ENCODE data around the gene BCL11A. TPM values are rescaled to one million over a fixed set of nuclear protein-coding genes. Genes with fewer than 3 reads are reported as not detected.

Gene BCL11A
- total RNA-seq, 1 experiment from 2014 or later: 91.4 TPM

- H4K8ac ChIP-seq (replicated peaks; ENCODE audit: insufficient read length, low read depth, low read length): no peak overlapping the region
- Mint-ChIP-seq H3K27ac (peak overlapping the region; percentile 95 to 99 (median 97); a peak in 6 of 7 replicates), H3K9me3 (no peaks in the 10 kb centered on the region), H3K27me3 (ENCODE audit: low read depth) (no peaks in the 10 kb centered on the region), H3K4me1 (peaks cover 35 to 37% of the 10 kb centered on the region in 2 experiments), H3K4me3 (peak overlapping the region; percentile 95), H3K36me3 (ENCODE audit: insufficient read depth in 1 of 3, low read depth in 3 of 3) (peaks cover 12 to 43% (median 20%) of the 10 kb centered on the region in 3 experiments; a peak in 6 of 7 replicates)
- H2BK20ac ChIP-seq (ENCODE audit: low read depth, low read length, poor library complexity, severe bottlenecking): no peak overlapping the region
- H2BK15ac ChIP-seq (ENCODE audit: low read depth, low read length): no peak overlapping the region
- H3K4me1 ChIP-seq (ENCODE audit: insufficient read depth, low read length): no peaks in the 10 kb centered on the region
- H4K20me1 ChIP-seq (ENCODE audit: control insufficient read depth, insufficient read depth, insufficient read length): no peaks in the 10 kb centered on the region
- no peak overlapping the region for H2AK5ac ChIP-seq (ENCODE audit: insufficient read length, low read length)
- H2BK120ac ChIP-seq (ENCODE audit: low read depth, low read length, poor library complexity, severe bottlenecking): no peak overlapping the region
- no peak overlapping the region for H2BK12ac ChIP-seq (ENCODE audit: insufficient read length, low read depth, low read length)
- H2AFZ ChIP-seq (ENCODE audit: low read length): no peak overlapping the region
- no peak overlapping the region for H4K5ac ChIP-seq (ENCODE audit: insufficient read length, low read depth, low read length)
- DNase-seq: peak; percentile 84
- no peak overlapping the region for H3K23ac ChIP-seq (ENCODE audit: insufficient read length, low read depth, low read length)
- no peaks in the 10 kb centered on the region for H3K27me3 ChIP-seq (ENCODE audit: insufficient read depth, low read length)
- no CpG with 5 or more reads among the region's 62 CpGs for WGBS (ENCODE audit: extremely low coverage, insufficient read length, low lambda C conversion rate)
- H3K9ac ChIP-seq (ENCODE audit: extremely low read depth, insufficient read length, low read length): peak overlapping the region; percentile 58
- peak overlapping the region; percentile 94 for H3K4me2 ChIP-seq (ENCODE audit: insufficient read depth, insufficient read length, low read length)
- no peak overlapping the region for H3T11ph ChIP-seq (ENCODE audit: low read length)
- no peak overlapping the region for H4K91ac ChIP-seq (ENCODE audit: insufficient read length, low read depth, low read length)
- no peak overlapping the region for H3K56ac ChIP-seq (ENCODE audit: insufficient read length, low read depth, low read length)
- H2BK5ac ChIP-seq (ENCODE audit: insufficient read length, low read length): no peak overlapping the region
- H3K27ac ChIP-seq (ENCODE audit: insufficient read length, low read depth, low read length): peak overlapping the region; percentile 42
- no peak overlapping the region for H3K4ac ChIP-seq (ENCODE audit: low read depth, low read length)
- H3K23me2 ChIP-seq (ENCODE audit: insufficient read length, low read depth, low read length, poor library complexity, severe bottlenecking): peaks cover 41% of the 10 kb centered on the region
- peak overlapping the region; percentile 80 for H3K14ac ChIP-seq (ENCODE audit: insufficient read depth, low read length)
- H3K79me2 ChIP-seq (ENCODE audit: insufficient read depth, low read length): peaks cover 24% of the 10 kb centered on the region; the same call in 1 of the 2 replicates
- H3K9me3 ChIP-seq (ENCODE audit: control insufficient read depth, low read depth, low read length): no peaks in the 10 kb centered on the region
- H3K18ac ChIP-seq (ENCODE audit: insufficient read length, low read depth, low read length): peak overlapping the region; percentile 65
- TF ChIP-seq CTCF (conservative IDR thresholded peaks at IDR 0.05): peak; percentile 76
- no peaks in the 10 kb centered on the region for H3K79me1 ChIP-seq (ENCODE audit: insufficient read depth, low read depth, low read length, poor library complexity, severe bottlenecking)
Measured at GRCh38 chr2:60550178-60550983, 3.1 kb downstream of the BCL11A start.
